ENCODE results near the gene PRRT1. TPM values are rescaled to one million over a fixed set of nuclear protein-coding genes. Genes with fewer than 3 reads are reported as not detected.
A peak's percentile ranks its signal among the peaks of the same experiment; 100 is the strongest.

PRRT1 gene
- total and polyA plus RNA-seq, 8 donors, result 0.18 to 6.0 (median 1.4) TPM; not detected in 2

GRCh38 chr6:32120573-32121059, 31.1 kb downstream of the PRRT1 start:
- no peak for DNase-seq
- TF ChIP-seq POLR2AphosphoS5 (IDR thresholded peaks at IDR 0.05) (no peak), POLR2A (IDR thresholded peaks at IDR 0.05) (no peak), CTCF (IDR thresholded peaks at IDR 0.05) (no peak), EP300 (IDR thresholded peaks at IDR 0.05) (no peak)
- intact Hi-C loops (cut with DNase I; ENCODE audit: low total_unique reads), result no loop called here
- peaks cover 11 to 45% (median 23%) of the 10 kb centered on the region in 4 donors for H3K4me1 ChIP-seq
- H3K36me3 ChIP-seq, result peaks cover 72 to 97% (median 95%) of the 10 kb centered on the region in 4 donors
- no peaks in the 10 kb centered on the region for H3K27me3 ChIP-seq
- no peaks in the 10 kb centered on the region for H3K9me3 ChIP-seq
- 90 to 96% (median 94%) methylated on average over 12 of the region's 12 CpGs for WGBS, 5 donors
- H3K4me3 ChIP-seq, result no peak overlapping the region
- H3K27ac ChIP-seq, result no peak overlapping the region

GRCh38 chr6:32118782-32119628, 32.7 kb downstream of the PRRT1 start:
- peaks cover 61 to 95% (median 89%) of the 10 kb centered on the region in 4 donors for H3K36me3 ChIP-seq

GRCh38 chr6:32117461-32117860, 34.3 kb downstream of the PRRT1 start:
- peak overlapping the region in 1 of 5 donors; percentile 6 for H3K27ac ChIP-seq
- intact Hi-C loops (cut with DNase I; ENCODE audit: low total_unique reads), result loop anchor here (5.0 kb wide), 1 partner anchor 35 kb away; the partner anchor contains the start of genes PPT2 and PRRT1
- peaks cover 53 to 81% (median 74%) of the 10 kb centered on the region in 4 donors for H3K36me3 ChIP-seq
- H3K27me3 ChIP-seq, result no peaks in the 10 kb centered on the region
- no peak for DNase-seq
- H3K4me3 ChIP-seq, result no peak overlapping the region
- WGBS, 5 donors, result 83 to 93% (median 91%) methylated on average over 9 of the region's 9 CpGs
- H3K4me1 ChIP-seq, result peaks cover 14 to 44% (median 24%) of the 10 kb centered on the region in 4 donors
- TF ChIP-seq POLR2AphosphoS5 (IDR thresholded peaks at IDR 0.05), result no peak
- no peak for TF ChIP-seq CTCF (IDR thresholded peaks at IDR 0.05)
- no peak for TF ChIP-seq POLR2A (IDR thresholded peaks at IDR 0.05)
- no peak for TF ChIP-seq EP300 (IDR thresholded peaks at IDR 0.05)
- H3K9me3 ChIP-seq, result no peaks in the 10 kb centered on the region

More at GRCh38 chr6:32118782-32119628, 32.7 kb downstream of the PRRT1 start:
- peak overlapping the region; percentile 15 to 72 (median 50) for H3K27ac ChIP-seq
- TF ChIP-seq EP300 (IDR thresholded peaks at IDR 0.05) (no peak), POLR2AphosphoS5 (IDR thresholded peaks at IDR 0.05) (peak in 2 of 3 donors; percentile 10 to 77), CTCF (IDR thresholded peaks at IDR 0.05) (peak in 6 of 7 experiments; percentile 49 to 95 (median 88))
- no peaks in the 10 kb centered on the region for H3K27me3 ChIP-seq
- DNase-seq, result peak; percentile 90 to 96
- H3K9me3 ChIP-seq, result no peaks in the 10 kb centered on the region
- intact Hi-C loops (cut with DNase I; ENCODE audit: low total_unique reads), result loop anchor here (5.0 kb wide), 1 partner anchor 33 kb away; the partner anchor contains the start of genes PPT2 and PRRT1
- H3K4me1 ChIP-seq, result peaks cover 11 to 39% (median 21%) of the 10 kb centered on the region in 4 donors
- H3K4me3 ChIP-seq, result no peak overlapping the region
- 12 to 17% (median 14%) methylated on average over 17 of the region's 17 CpGs for WGBS, 5 donors

- Histone ChIP-seq H3K27me3 (no peaks in the 10 kb centered on the region), H3K4me3 (no peak overlapping the region), H3K27ac (peak overlapping the region in 2 of 5 donors; percentile 6 to 17), H3K4me1 (peaks cover 17 to 52% (median 29%) of the 10 kb centered on the region in 4 donors), H3K36me3 (peaks cover 49 to 73% (median 68%) of the 10 kb centered on the region in 4 donors), H3K9me3 (no peaks in the 10 kb centered on the region)
- intact Hi-C loops (cut with DNase I; ENCODE audit: low total_unique reads), result loop anchor here (5.0 kb wide), 1 partner anchor 36 kb away; the partner anchor contains the start of genes PPT2 and PRRT1
- TF ChIP-seq EP300 (IDR thresholded peaks at IDR 0.05) (no peak), POLR2A (IDR thresholded peaks at IDR 0.05) (no peak), CTCF (IDR thresholded peaks at IDR 0.05) (peak in 2 of 7 experiments; percentile 19 to 21), POLR2AphosphoS5 (IDR thresholded peaks at IDR 0.05) (no peak)
- no peak for DNase-seq
- 87 to 93% (median 88%) methylated on average over 7 of the region's 7 CpGs for WGBS, 5 donors
Observed at GRCh38 chr6:32116674-32117073, 35.1 kb downstream of the PRRT1 start.

Measured in stomach (tissue), 9 donors.